Measurements from ENCODE around the gene BROX. TPM values are rescaled to one million over a fixed set of nuclear protein-coding genes. Genes with fewer than 3 reads are reported as not detected.
"Not testable (repeated sequence)": the region's sequence is repeated elsewhere in the genome, so short reads cannot be mapped to it uniquely, and the experiment has no call there.

BROX gene, protein sequence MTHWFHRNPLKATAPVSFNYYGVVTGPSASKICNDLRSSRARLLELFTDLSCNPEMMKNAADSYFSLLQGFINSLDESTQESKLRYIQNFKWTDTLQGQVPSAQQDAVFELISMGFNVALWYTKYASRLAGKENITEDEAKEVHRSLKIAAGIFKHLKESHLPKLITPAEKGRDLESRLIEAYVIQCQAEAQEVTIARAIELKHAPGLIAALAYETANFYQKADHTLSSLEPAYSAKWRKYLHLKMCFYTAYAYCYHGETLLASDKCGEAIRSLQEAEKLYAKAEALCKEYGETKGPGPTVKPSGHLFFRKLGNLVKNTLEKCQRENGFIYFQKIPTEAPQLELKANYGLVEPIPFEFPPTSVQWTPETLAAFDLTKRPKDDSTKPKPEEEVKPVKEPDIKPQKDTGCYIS
- total RNA-seq (2021; fragmentation: NEBNext Ultra II Directional; extraction: Animal tissue kit (Norgen Biotek cat#: 25700)) = 10 to 100 TPM; 61.0 to 71.0 (median 67.6) TPM
- long read RNA-seq, full-length matches to known transcripts = 8 of 127 reads
- long read RNA-seq, partial matches to known transcripts = 112 of 127 reads
- long read RNA-seq, other reads (novel, unspliced or antisense) = 7 of 127 reads

DNA sequence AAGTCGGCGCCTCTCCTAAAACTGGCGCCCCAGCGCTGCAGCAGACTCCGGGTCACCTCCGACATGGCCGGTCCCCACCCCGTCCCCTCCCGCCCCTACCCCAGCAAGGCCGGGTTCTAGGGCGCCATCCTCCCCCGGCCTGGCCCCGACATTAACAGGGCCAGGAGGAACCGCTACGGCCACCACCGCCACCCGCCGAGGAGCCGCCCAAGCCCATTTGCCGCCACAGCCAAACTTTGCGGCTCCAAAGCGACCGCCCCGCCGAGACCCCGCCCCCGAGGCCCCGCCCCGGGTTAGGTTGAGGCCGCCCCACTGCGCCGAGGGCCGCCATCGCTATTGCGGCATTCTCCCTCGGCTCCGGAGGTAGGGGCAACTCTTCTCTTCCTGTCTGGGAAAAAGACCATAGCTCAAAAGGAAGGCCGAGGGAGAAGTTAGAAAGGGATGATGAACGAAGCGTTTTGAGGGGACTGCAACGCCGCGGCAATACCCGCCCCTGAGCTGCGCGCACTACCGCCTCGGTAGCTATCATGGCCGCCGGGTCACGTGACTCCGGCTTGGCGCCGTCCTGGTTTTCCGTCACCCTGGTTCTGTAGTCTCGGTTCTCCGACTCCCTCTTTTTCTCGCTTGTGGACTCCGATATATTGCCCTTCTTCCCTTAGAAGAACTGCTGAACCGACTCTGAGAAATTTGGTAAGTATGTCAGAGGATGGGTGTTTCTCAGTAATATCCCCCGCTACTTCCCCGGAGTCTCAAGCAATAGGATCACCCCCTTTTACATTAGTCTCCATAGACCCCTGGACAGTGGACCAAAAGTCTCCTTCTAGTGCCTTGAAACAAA, at the start of gene BROX, which contains the start of gene AIDA:
BROX (plus strand) TSS at position 312 of the 838 bp plus-strand sequence. CDS start 3,136 bp downstream, outside the sequence.
AIDA (minus strand) TSS at position 239 of the 838 bp plus-strand sequence; CDS start at position 65, 174 bp downstream.
- Mint-ChIP-seq H3K36me3 (ENCODE audit: low read depth) (peaks cover 12% of the 10 kb centered on the region; the same call in 1 of the 2 replicates), H3K9me3 (no peaks in the 10 kb centered on the region), H3K27ac (peak within 1 kb of the TSS; percentile 98), H3K27me3 (ENCODE audit: insufficient read depth) (peaks cover 7% of the 10 kb centered on the region), H3K4me3 (peak within 1 kb of the TSS; percentile 94), H3K4me1 (ENCODE audit: low read depth) (peaks cover 42% of the 10 kb centered on the region)
- TF ChIP-seq, protein P1, sequence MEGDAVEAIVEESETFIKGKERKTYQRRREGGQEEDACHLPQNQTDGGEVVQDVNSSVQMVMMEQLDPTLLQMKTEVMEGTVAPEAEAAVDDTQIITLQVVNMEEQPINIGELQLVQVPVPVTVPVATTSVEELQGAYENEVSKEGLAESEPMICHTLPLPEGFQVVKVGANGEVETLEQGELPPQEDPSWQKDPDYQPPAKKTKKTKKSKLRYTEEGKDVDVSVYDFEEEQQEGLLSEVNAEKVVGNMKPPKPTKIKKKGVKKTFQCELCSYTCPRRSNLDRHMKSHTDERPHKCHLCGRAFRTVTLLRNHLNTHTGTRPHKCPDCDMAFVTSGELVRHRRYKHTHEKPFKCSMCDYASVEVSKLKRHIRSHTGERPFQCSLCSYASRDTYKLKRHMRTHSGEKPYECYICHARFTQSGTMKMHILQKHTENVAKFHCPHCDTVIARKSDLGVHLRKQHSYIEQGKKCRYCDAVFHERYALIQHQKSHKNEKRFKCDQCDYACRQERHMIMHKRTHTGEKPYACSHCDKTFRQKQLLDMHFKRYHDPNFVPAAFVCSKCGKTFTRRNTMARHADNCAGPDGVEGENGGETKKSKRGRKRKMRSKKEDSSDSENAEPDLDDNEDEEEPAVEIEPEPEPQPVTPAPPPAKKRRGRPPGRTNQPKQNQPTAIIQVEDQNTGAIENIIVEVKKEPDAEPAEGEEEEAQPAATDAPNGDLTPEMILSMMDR (IDR thresholded peaks at IDR 0.05) = no peak
- DNase-seq = peak; percentile 80

DNA sequence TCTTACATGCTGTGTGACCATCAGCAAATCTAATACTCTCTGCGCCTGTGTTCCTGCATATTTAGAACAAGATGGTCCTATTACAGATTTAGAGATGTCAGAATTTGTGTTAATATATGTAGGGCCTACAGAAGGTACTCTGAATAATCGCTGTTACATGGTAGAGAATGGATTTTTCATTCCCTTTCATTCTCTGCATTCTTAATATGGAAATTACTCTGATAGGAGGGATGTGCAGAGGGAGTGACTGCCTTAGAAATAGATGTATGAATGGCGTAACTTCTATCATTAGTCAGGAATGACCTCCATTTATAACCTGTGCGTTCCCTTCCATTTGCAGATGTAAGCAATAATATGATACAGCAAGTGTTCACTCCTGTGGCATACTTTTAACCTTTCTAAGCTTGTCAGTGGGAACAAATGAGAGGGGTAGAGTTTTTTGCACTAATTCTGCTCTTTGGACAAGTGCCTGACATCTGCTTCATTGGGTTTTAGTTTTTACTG, 48.9 kb upstream of the BROX start:
- Mint-ChIP-seq H3K27me3 (ENCODE audit: insufficient read depth) (0 out of 2 replicates have a peak, but pooled peaks cover 1% of the 10 kb centered on the region), H3K4me1 (ENCODE audit: low read depth) (peaks cover 31% of the 10 kb centered on the region), H3K9me3 (no peaks in the 10 kb centered on the region), H3K36me3 (ENCODE audit: low read depth) (peaks cover 37% of the 10 kb centered on the region), H3K4me3 (no peak overlapping the region), H3K27ac (no peak overlapping the region)
- TF ChIP-seq, protein P1 (IDR thresholded peaks at IDR 0.05) = no peak
- DNase-seq = no peak

DNA sequence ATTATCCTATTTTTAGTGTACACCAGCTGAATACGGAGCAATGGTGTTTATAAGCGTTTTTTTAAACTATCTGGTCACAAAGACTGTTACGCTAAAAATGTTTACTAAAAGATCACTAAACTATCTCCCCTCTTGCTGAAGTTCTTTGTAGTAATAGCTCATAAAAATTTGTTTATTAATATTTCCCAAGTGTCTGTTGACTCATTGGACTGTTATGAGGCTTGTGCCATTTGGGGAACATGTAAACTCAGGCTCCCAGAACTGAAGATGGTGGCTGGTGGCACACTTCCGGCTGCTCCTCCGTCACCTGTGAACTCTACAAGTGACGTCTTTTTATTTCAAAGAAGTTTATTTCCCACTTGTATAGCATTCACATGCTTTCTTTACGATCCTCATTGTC, 46.4 kb upstream of the BROX start:
- peak; percentile 21 for DNase-seq
- Mint-ChIP-seq H3K4me3 (no peak overlapping the region; the same call in 1 of the 2 replicates), H3K27me3 (ENCODE audit: insufficient read depth) (no peaks in the 10 kb centered on the region), H3K9me3 (no peaks in the 10 kb centered on the region), H3K27ac (peak overlapping the region; percentile 76), H3K36me3 (ENCODE audit: low read depth) (peaks cover 32% of the 10 kb centered on the region), H3K4me1 (ENCODE audit: low read depth) (peaks cover 39% of the 10 kb centered on the region)
- TF ChIP-seq, protein P1 (IDR thresholded peaks at IDR 0.05) = no peak

DNA sequence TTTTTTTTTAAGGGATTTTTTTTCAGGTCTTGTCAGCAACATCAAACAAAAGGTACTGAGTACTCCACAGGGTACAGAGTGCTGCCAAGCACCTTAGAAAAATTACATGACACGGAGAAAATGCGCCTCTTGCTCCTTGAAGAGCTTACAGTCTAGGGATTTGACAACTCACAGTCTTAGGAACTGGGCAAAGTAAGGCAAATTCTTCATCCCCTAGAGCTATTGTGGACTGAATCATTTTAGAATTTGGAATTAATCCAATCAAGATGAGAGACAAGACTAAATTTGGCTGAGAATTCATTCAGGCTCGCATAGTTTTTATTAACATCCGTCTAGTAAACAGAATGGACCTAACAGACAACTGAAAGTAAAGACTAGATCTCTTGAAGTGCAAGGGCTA, 44.2 kb upstream of the BROX start:
- H3K4me1 Mint-ChIP-seq (ENCODE audit: low read depth) = peaks cover 39% of the 10 kb centered on the region
- peaks cover 36% of the 10 kb centered on the region for H3K36me3 Mint-ChIP-seq (ENCODE audit: low read depth)

DNA sequence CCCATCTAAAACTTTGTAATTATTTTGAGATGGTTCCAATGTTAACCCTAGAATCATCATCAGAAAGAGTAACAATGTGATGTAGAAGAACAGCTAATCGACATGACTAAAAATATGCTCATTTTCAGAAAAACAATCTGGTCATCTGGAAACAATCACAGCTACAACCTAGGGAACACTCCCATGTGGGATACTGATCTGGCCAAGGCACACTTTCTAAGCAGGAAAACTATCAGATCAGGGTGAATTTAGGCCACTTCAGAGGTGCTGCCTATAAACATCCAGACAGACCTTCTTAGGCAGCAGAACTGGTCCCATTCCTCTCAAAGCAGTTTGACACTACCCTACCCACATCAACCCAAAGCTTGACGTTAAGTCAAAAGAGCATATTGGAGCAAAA, 43.3 kb upstream of the BROX start:
- not testable (repeated sequence) for DNase-seq; H3K27ac Mint-ChIP-seq; H3K4me3 Mint-ChIP-seq; H3K9me3 Mint-ChIP-seq; H3K27me3 Mint-ChIP-seq (ENCODE audit: insufficient read depth)
- Mint-ChIP-seq H3K4me1 (ENCODE audit: low read depth) (peaks cover 39% of the 10 kb centered on the region), H3K36me3 (ENCODE audit: low read depth) (peaks cover 36% of the 10 kb centered on the region)

More for the DNA sequence above, 44.2 kb upstream of the BROX start:
- not testable (repeated sequence) for H3K4me3 Mint-ChIP-seq; H3K9me3 Mint-ChIP-seq; DNase-seq; H3K27me3 Mint-ChIP-seq (ENCODE audit: insufficient read depth)
- H3K27ac Mint-ChIP-seq = peak overlapping the region; percentile 40

DNA sequence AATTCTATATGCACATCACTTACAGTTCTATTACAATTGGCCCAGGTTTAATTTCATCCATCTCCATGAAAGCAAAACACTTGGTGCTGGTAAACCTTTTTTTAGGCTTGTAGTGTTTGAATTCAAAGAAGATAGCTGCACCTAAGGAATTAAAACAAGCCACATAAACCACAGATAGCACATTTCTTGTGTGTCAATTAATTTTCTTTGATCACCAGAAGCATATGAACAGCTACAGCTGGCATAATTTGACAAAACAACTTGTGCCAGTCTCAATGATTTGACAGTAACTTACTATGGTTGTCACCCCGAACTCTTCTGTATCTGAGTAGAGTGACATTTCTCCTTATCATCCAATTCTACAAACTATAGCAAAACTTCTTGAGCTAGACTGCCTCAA, 42.3 kb upstream of the BROX start:
- H3K27ac Mint-ChIP-seq = peak overlapping the region; percentile 26
- no peak for DNase-seq
- no peaks in the 10 kb centered on the region for H3K27me3 Mint-ChIP-seq (ENCODE audit: insufficient read depth)
- no peak overlapping the region for H3K4me3 Mint-ChIP-seq
- H3K9me3 Mint-ChIP-seq = no peaks in the 10 kb centered on the region
- peaks cover 40% of the 10 kb centered on the region for H3K36me3 Mint-ChIP-seq (ENCODE audit: low read depth)
- TF ChIP-seq, protein P1 (IDR thresholded peaks at IDR 0.05) = no peak
- peaks cover 38% of the 10 kb centered on the region for H3K4me1 Mint-ChIP-seq (ENCODE audit: low read depth)
